ENCODE data around the gene UTP4.

DNA sequence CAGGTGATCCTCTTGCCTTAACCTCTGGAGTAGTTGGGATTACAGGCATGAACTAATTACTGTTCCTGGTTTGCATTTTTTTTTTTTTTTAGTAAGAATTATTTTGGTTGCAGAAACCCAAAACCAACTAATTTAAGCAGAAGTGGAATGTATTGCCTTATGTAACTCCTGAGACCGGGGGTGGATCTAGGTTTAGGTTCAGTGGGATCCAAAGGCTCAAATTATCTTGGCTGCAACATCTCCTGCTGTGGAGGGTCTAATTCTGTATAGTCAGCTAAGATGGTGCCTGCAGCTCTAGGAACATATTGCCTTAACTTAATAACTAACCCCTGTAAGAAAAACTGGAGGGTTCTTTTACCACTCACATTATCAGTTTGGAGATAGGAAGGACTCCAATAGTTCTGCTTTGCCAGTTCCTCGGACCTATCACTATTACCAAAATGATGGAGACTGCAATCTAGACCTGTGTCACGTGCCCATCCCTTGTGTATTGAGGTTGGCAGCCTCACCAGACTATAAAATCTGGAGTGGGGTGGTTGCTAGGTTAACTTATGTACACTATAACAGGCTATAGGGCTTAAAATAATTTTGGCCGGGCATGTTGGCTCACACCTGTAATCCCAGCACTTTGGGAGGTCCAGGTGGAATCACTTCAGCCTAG, 63.0 kb downstream of the UTP4 start:
- TF ChIP-seq, protein P1, sequence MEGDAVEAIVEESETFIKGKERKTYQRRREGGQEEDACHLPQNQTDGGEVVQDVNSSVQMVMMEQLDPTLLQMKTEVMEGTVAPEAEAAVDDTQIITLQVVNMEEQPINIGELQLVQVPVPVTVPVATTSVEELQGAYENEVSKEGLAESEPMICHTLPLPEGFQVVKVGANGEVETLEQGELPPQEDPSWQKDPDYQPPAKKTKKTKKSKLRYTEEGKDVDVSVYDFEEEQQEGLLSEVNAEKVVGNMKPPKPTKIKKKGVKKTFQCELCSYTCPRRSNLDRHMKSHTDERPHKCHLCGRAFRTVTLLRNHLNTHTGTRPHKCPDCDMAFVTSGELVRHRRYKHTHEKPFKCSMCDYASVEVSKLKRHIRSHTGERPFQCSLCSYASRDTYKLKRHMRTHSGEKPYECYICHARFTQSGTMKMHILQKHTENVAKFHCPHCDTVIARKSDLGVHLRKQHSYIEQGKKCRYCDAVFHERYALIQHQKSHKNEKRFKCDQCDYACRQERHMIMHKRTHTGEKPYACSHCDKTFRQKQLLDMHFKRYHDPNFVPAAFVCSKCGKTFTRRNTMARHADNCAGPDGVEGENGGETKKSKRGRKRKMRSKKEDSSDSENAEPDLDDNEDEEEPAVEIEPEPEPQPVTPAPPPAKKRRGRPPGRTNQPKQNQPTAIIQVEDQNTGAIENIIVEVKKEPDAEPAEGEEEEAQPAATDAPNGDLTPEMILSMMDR (IDR thresholded peaks at IDR 0.05; ENCODE audit: extremely low read depth in 1 of 2, insufficient read depth in 1 of 2, low read depth in 1 of 2, low read length in 2 of 2): no peak
- no peak for TF ChIP-seq POLR2AphosphoS5 (IDR thresholded peaks at IDR 0.05; ENCODE audit: insufficient read depth, low read depth, low read length)

All from endothelial cell of umbilical vein (primary cell).